GM18909 (cell line): ENCODE measurements around the gene PSMA2.
A peak's percentile ranks its signal among the peaks of the same experiment; 100 is the strongest.
"Not testable (repeated sequence)": the region's sequence is repeated elsewhere in the genome, so short reads cannot be mapped to it uniquely, and the experiment has no call there.

Experiments used
- ATAC-seq: cut with Tn5 transposase; IDR thresholded peaks from one replicate; pipeline ENCODE4 v1.9.1; 2021; ENCODE audit warnings: mild to moderate bottlenecking; ENCODE audit not compliant: unreplicated experiment, poor library complexity

Gene PSMA2

GRCh38 chr7:42910306-42910705 lies 21.7 kb downstream of the PSMA2 start:
- ATAC-seq, result no peak

- ATAC-seq, result no peak
Observed at GRCh38 chr7:42907316-42907715, 24.7 kb downstream of the PSMA2 start.

- no peak for ATAC-seq
Observed at GRCh38 chr7:42906181-42906580, 25.8 kb downstream of the PSMA2 start.

GRCh38 chr7:42902331-42902730 lies 29.6 kb downstream of the PSMA2 start:
- no peak for ATAC-seq

GRCh38 chr7:42900842-42901241 lies 31.1 kb downstream of the PSMA2 start:
- ATAC-seq, result no peak

- no peak for ATAC-seq
Observed at GRCh38 chr7:42893346-42894240, 38.4 kb downstream of the PSMA2 start.

- ATAC-seq, result no peak
Observed at GRCh38 chr7:42886893-42887505, 45.0 kb downstream of the PSMA2 start.

- no peak for ATAC-seq
Observed at GRCh38 chr7:42886129-42886528, 45.8 kb downstream of the PSMA2 start.

GRCh38 chr7:42885183-42885582 lies 46.8 kb downstream of the PSMA2 start:
- not testable (repeated sequence) for ATAC-seq

- peak; percentile 70 for ATAC-seq
Observed at GRCh38 chr7:42883950-42884349, 48.0 kb downstream of the PSMA2 start.

- ATAC-seq, result no peak
Observed at GRCh38 chr7:42880392-42880791, 51.6 kb downstream of the PSMA2 start.

- no peak for ATAC-seq
Observed at GRCh38 chr7:42878303-42878702, 53.7 kb downstream of the PSMA2 start.

GRCh38 chr7:42877862-42878261 lies 54.1 kb downstream of the PSMA2 start:
- no peak for ATAC-seq

- peak; percentile 94 for ATAC-seq
Observed at GRCh38 chr7:42876182-42877068, 55.5 kb downstream of the PSMA2 start.

- peak; percentile 100 for ATAC-seq
Observed at GRCh38 chr7:42869131-42870020, 62.6 kb downstream of the PSMA2 start.

- ATAC-seq, result no peak
Observed at GRCh38 chr7:42868480-42868879, 63.5 kb downstream of the PSMA2 start.
